IMR-90 (cell line): ENCODE results near the gene MGAT4C. TPM values are rescaled to one million over a fixed set of nuclear protein-coding genes. Genes with fewer than 3 reads are reported as not detected.

ENCODE experiments used
- ATAC-seq: fragments of 200-7000 bp; cut with Tn5 transposase; 2 replicates; pipeline ENCODE4 v1.9.1; 2020; ENCODE audit warnings: low read depth, mild to moderate bottlenecking, moderate library complexity
- BruUV-seq: library from RNA; stranded (reverse); fragments of 400-500 nt; replicated peaks from 2 replicates; lab custom pipeline; 2021; lab: Mats Ljungman, UMichigan
- CTCF ChIA-PET: fragments of 300-600 bp; formaldehyde crosslinking; extraction: SDS; loops from one replicate; lab custom pipeline; 2021; ENCODE audit warnings: antibody characterized with exemption; lab: Yijun Ruan, JAX
- POLR2A ChIA-PET: fragments of 300-600 bp; sonication (Branson Sonifier 250); formaldehyde crosslinking; loops from one replicate; lab custom pipeline; 2022; ENCODE audit warnings: antibody characterized with exemption; ENCODE audit not compliant: unreplicated experiment; lab: Charles Lee
- DNase-seq: peaks from one replicate; pipeline ENCODE4 v3.0.0; 2013
- H2AFZ ChIP-seq: replicated peaks from 2 replicates; pipeline ENCODE3; 2013; ENCODE audit warnings: low read length, mild to moderate bottlenecking; ENCODE audit not compliant: poor library complexity
- H2AK5ac ChIP-seq: 2 replicates; pipeline ENCODE4 v1.6.1; 2013; ENCODE audit warnings: low read depth, low read length, inconsistent platforms
- H2AK9ac ChIP-seq: replicated peaks from 2 replicates; pipeline ENCODE3; 2013; ENCODE audit warnings: mild to moderate bottlenecking, low read depth, low read length, moderate library complexity; ENCODE audit not compliant: poor library complexity
- H2BK120ac ChIP-seq: 2 replicates; pipeline ENCODE4 v1.6.1; 2013; ENCODE audit warnings: low read depth, low read length, inconsistent platforms
- H2BK15ac ChIP-seq: 3 replicates; pipeline ENCODE4 v1.6.1; 2013; ENCODE audit warnings: low read depth, low read length, inconsistent platforms
- H2BK20ac ChIP-seq: 2 replicates; pipeline ENCODE4 v1.6.1; 2013; ENCODE audit warnings: low read depth, mild to moderate bottlenecking, inconsistent platforms, low read length, moderate library complexity
- H2BK5ac ChIP-seq: 2 replicates; pipeline ENCODE4 v1.6.1; 2013; ENCODE audit warnings: mild to moderate bottlenecking, low read depth, low read length, inconsistent platforms; ENCODE audit not compliant: poor library complexity, severe bottlenecking
- H3K14ac ChIP-seq: replicated peaks from 2 replicates; pipeline ENCODE4 v1.6.1; 2013; ENCODE audit warnings: low read depth, low read length, inconsistent platforms
- H3K18ac ChIP-seq: 2 replicates; pipeline ENCODE4 v1.6.1; 2013; ENCODE audit warnings: low read depth, low read length, control low read depth
- H3K23ac ChIP-seq: 2 replicates; pipeline ENCODE4 v1.6.1; 2013; ENCODE audit warnings: low read depth, low read length, inconsistent platforms
- H3K27ac ChIP-seq: 2 replicates; pipeline ENCODE4 v1.5.1; 2013; ENCODE audit warnings: mild to moderate bottlenecking, control low read depth, low read length; ENCODE audit not compliant: insufficient read depth
- H3K27me3 ChIP-seq: 2 replicates; pipeline ENCODE4 v1.6.1; 2013; ENCODE audit warnings: low read length; ENCODE audit not compliant: control insufficient read depth, insufficient read depth
- H3K36me3 ChIP-seq: 2 replicates; pipeline ENCODE4 v1.6.1; 2013; ENCODE audit warnings: low read length, mixed read lengths; ENCODE audit not compliant: control insufficient read depth, insufficient read depth
- H3K4ac ChIP-seq: 2 replicates; pipeline ENCODE4 v1.6.1; 2013; ENCODE audit warnings: low read depth, low read length, inconsistent platforms
- H3K4me1 ChIP-seq: 2 replicates; pipeline ENCODE4 v1.6.1; 2013; ENCODE audit warnings: low read length, mixed read lengths; ENCODE audit not compliant: control insufficient read depth, insufficient read depth
- H3K4me2 ChIP-seq: 2 replicates; pipeline ENCODE4 v1.6.1; 2013; ENCODE audit warnings: low read depth, mild to moderate bottlenecking, control low read depth, low read length, moderate library complexity
- H3K4me3 ChIP-seq: 2 replicates; pipeline ENCODE4 v1.5.1; 2013; ENCODE audit warnings: low read depth, mild to moderate bottlenecking, control low read depth, low read length, moderate library complexity; ENCODE audit not compliant: insufficient read depth
- H3K56ac ChIP-seq: 2 replicates; pipeline ENCODE4 v1.6.1; 2013; ENCODE audit warnings: low read length, inconsistent platforms; ENCODE audit not compliant: insufficient read depth; ENCODE audit errors: extremely low read depth
- H3K79me1 ChIP-seq, 2 experiments: 2 replicates each; pipeline ENCODE4 v1.6.1; 2013; ENCODE audit warnings: low read length in 2 of 2, inconsistent platforms in 1 of 2, low read depth in 1 of 2
- H3K9ac ChIP-seq: 2 replicates; pipeline ENCODE4 v1.6.1; 2013; ENCODE audit warnings: low read depth, low read length, control low read depth
- H3K9me1 ChIP-seq: 2 replicates; pipeline ENCODE4 v1.6.1; 2013; ENCODE audit warnings: low read length, inconsistent platforms; ENCODE audit not compliant: insufficient read depth
- H3K9me3 ChIP-seq: 2 replicates; pipeline ENCODE4 v1.6.1; 2013; ENCODE audit warnings: low read length; ENCODE audit not compliant: control insufficient read depth, insufficient read depth
- H4K20me1 ChIP-seq: 2 replicates; pipeline ENCODE4 v1.6.1; 2013; ENCODE audit warnings: low read length, inconsistent platforms; ENCODE audit not compliant: insufficient read depth
- H4K5ac ChIP-seq: 2 replicates; pipeline ENCODE4 v1.6.1; 2013; ENCODE audit warnings: mild to moderate bottlenecking, low read depth, low read length, control low read depth
- H4K8ac ChIP-seq, 2 experiments: 2 replicates each; pipeline ENCODE4 v1.6.1; 2013; ENCODE audit warnings: low read depth in 2 of 2, low read length in 2 of 2, control low read depth in 1 of 2, inconsistent platforms in 1 of 2
- H4K91ac ChIP-seq: 2 replicates; pipeline ENCODE4 v1.6.1; 2013; ENCODE audit warnings: low read depth, low read length, inconsistent platforms; ENCODE audit not compliant: insufficient read depth
- BHLHE40 ChIP-seq: fragments of 150-350 bp; IDR thresholded peaks from 2 replicates; pipeline ENCODE4 v1.6.1; 2016; ENCODE audit warnings: mild to moderate bottlenecking, low read depth, low read length
- CEBPB ChIP-seq: IDR thresholded peaks from 2 replicates; pipeline ENCODE4 v1.6.1; 2012; ENCODE audit warnings: low read depth, low read length, improper control_type of control experiment
- FOS ChIP-seq: fragments of 150-350 bp; IDR thresholded peaks from 2 replicates; pipeline ENCODE4 v1.6.1; 2016; ENCODE audit warnings: low read depth, low read length
- MAFK ChIP-seq: IDR thresholded peaks from 2 replicates; pipeline ENCODE4 v1.6.1; 2012; ENCODE audit warnings: low read depth, low read length, improper control_type of control experiment
- MAZ ChIP-seq: IDR thresholded peaks from 2 replicates; pipeline ENCODE4 v1.6.1; 2012; ENCODE audit warnings: low read depth, mild to moderate bottlenecking, low read length, improper control_type of control experiment, moderate library complexity, borderline replicate concordance
- MXI1 ChIP-seq: IDR thresholded peaks from 2 replicates; pipeline ENCODE4 v1.6.1; 2012; ENCODE audit warnings: low read depth, mild to moderate bottlenecking, low read length, moderate library complexity, borderline replicate concordance
- NFE2L2 ChIP-seq: fragments of 150-350 bp; IDR thresholded peaks from 2 replicates; pipeline ENCODE4 v1.6.1; 2016; ENCODE audit warnings: low read depth, mild to moderate bottlenecking, low read length
- POLR2A ChIP-seq: IDR thresholded peaks from 2 replicates; pipeline ENCODE4 v1.6.1; 2012; ENCODE audit warnings: mild to moderate bottlenecking, low read depth, low read length
- RAD21 ChIP-seq: IDR thresholded peaks from 2 replicates; pipeline ENCODE4 v1.6.1; 2012; ENCODE audit warnings: low read length, improper control_type of control experiment
- RFX5 ChIP-seq: IDR thresholded peaks from 2 replicates; pipeline ENCODE4 v1.8.0; 2012; ENCODE audit warnings: low read depth, mild to moderate bottlenecking, low read length, moderate library complexity
- SMC3 ChIP-seq: fragments of 150-350 bp; IDR thresholded peaks from 2 replicates; pipeline ENCODE4 v1.6.1; 2016; ENCODE audit warnings: low read depth, mild to moderate bottlenecking, antibody characterized with exemption, low read length, moderate library complexity
- WGBS, 2 experiments: methylation state at CpG; one replicate each; pipeline versions ENCODE4 v1.1.5 to v1.1.7; 2013; ENCODE audit warnings: missing lambda C conversion rate in 2 of 2; ENCODE audit not compliant: insufficient read length in 1 of 2; ENCODE audit errors: extremely low coverage in 2 of 2; 5-methylcytosine and 5-hydroxymethylcytosine counted together
- dilution Hi-C: fragments of 300-500 bp; cut with HindIII; formaldehyde crosslinking; loops from one replicate; pipeline ENCODE4 v1.14.3; 2018; ENCODE audit warnings: low sequenced_read_pairs; ENCODE audit not compliant: unreplicated experiment
- in situ Hi-C: fragments of 300-500 bp; cut with MboI; formaldehyde crosslinking; loops from 3 replicates; pipeline ENCODE4 v1.14.3; 2019; ENCODE audit warnings: low sequenced_read_pairs, inconsistent platforms, mixed read lengths
- intact Hi-C: fragments of 100-400 bp; cut with micrococcal nuclease; formaldehyde crosslinking; loops from 2 replicates; pipeline ENCODE4 v1.10.0; 2022
- polyA plus RNA-seq, 3 experiments: library from polyadenylated mRNA; depleted of rRNA; stranded (reverse); fragments of >200 nt; gene quantifications; 2 replicates each; pipeline ENCODE4 v1.2.3, GENCODE V29; 2012; ENCODE audit warnings: low replicate concordance in 1 of 3
- total RNA-seq: library from RNA; depleted of rRNA; stranded (reverse); fragments of >200 nt; gene quantifications from 2 replicates; pipeline ENCODE4 v1.2.3, GENCODE V29; 2012
- TF ChIP-seq, protein P1 (sequence below): conservative IDR thresholded peaks from 2 replicates; pipeline ENCODE4 v1.5.1; 2012; ENCODE audit warnings: mild to moderate bottlenecking, low read depth, low read length, improper control_type of control experiment
- TF ChIP-seq, protein P2 (sequence below): fragments of 150-350 bp; IDR thresholded peaks from 2 replicates; pipeline ENCODE4 v1.6.1; 2017; ENCODE audit warnings: mild to moderate bottlenecking, antibody characterized with exemption, low read length, low read depth
- TF ChIP-seq, protein P3 (sequence below): fragments of 150-350 bp; IDR thresholded peaks from 2 replicates; pipeline ENCODE4 v1.6.1; 2016; ENCODE audit warnings: low read depth, mild to moderate bottlenecking, low read length, moderate library complexity, borderline replicate concordance

The MGAT4C gene
- total and polyA plus RNA-seq, 2 of the 4 experiments (the other 2 are of a cell fraction), result not detected

DNA sequence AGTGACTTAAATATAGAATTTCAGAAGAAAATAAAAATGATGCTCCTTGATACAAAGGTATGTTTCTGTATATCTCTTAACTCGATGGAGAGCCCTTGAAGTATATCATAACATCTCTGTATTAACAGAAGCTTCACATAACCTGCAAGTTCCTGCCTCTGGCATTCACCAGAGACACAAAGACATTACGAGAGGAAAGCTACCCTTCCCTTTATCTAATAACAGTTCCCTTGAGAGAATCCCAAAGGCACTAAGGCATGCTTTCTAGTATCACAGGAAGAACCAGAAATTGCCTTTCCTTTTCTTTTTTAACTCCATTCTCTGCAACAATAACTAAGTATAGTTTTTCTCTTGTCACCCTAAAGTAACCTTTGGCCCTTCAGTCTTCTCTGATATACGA is 164.5 kb downstream of the MGAT4C start:
- Histone ChIP-seq H3K56ac (no peak overlapping the region), H3K23ac (no peak overlapping the region), H4K91ac (no peak overlapping the region), H3K36me3 (no peaks in the 10 kb centered on the region), H3K4ac (no peak overlapping the region), H4K20me1 (no peaks in the 10 kb centered on the region), H3K9ac (no peak overlapping the region), H3K79me1 (no peaks in the 10 kb centered on the region), H3K9me3 (no peaks in the 10 kb centered on the region), H3K27me3 (no peaks in the 10 kb centered on the region), H3K4me2 (no peak overlapping the region), H3K18ac (no peak overlapping the region), H3K9me1 (no peaks in the 10 kb centered on the region), H2BK20ac (no peak overlapping the region), H3K14ac (no peak overlapping the region), H2BK120ac (no peak overlapping the region), H4K5ac (no peak overlapping the region), H4K8ac (no peak overlapping the region), H2AFZ (no peak overlapping the region), H2AK5ac (no peak overlapping the region), H2BK5ac (no peak overlapping the region), H3K4me1 (no peaks in the 10 kb centered on the region), H3K4me3 (no peak overlapping the region), H2BK15ac (no peak overlapping the region), H2AK9ac (no peak overlapping the region), H3K27ac (no peak overlapping the region)
- ATAC-seq (no peak), DNase-seq (no peak)
- dilution Hi-C loops, result no loop called here
- BruUV-seq, result no TSS peak
- 40% methylated on average over 1 of the region's 3 CpGs; no CpG with 5 or more reads in 1 of the 2 experiments for WGBS, 2 experiments
- intact Hi-C loops, result no loop called here
- in situ Hi-C loops, result no loop called here
- no peak for TF ChIP-seq BHLHE40
- TF ChIP-seq, protein P1, sequence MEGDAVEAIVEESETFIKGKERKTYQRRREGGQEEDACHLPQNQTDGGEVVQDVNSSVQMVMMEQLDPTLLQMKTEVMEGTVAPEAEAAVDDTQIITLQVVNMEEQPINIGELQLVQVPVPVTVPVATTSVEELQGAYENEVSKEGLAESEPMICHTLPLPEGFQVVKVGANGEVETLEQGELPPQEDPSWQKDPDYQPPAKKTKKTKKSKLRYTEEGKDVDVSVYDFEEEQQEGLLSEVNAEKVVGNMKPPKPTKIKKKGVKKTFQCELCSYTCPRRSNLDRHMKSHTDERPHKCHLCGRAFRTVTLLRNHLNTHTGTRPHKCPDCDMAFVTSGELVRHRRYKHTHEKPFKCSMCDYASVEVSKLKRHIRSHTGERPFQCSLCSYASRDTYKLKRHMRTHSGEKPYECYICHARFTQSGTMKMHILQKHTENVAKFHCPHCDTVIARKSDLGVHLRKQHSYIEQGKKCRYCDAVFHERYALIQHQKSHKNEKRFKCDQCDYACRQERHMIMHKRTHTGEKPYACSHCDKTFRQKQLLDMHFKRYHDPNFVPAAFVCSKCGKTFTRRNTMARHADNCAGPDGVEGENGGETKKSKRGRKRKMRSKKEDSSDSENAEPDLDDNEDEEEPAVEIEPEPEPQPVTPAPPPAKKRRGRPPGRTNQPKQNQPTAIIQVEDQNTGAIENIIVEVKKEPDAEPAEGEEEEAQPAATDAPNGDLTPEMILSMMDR, result no peak
- no peak for TF ChIP-seq FOS
- no peak for TF ChIP-seq RAD21
- TF ChIP-seq MXI1, result no peak
- no peak for TF ChIP-seq RFX5
- TF ChIP-seq CEBPB, result no peak
- TF ChIP-seq MAZ, result no peak
- no peak for TF ChIP-seq POLR2A
- TF ChIP-seq, protein P2, sequence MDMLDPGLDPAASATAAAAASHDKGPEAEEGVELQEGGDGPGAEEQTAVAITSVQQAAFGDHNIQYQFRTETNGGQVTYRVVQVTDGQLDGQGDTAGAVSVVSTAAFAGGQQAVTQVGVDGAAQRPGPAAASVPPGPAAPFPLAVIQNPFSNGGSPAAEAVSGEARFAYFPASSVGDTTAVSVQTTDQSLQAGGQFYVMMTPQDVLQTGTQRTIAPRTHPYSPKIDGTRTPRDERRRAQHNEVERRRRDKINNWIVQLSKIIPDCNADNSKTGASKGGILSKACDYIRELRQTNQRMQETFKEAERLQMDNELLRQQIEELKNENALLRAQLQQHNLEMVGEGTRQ, result no peak
- TF ChIP-seq NFE2L2, result no peak
- TF ChIP-seq, protein P3, sequence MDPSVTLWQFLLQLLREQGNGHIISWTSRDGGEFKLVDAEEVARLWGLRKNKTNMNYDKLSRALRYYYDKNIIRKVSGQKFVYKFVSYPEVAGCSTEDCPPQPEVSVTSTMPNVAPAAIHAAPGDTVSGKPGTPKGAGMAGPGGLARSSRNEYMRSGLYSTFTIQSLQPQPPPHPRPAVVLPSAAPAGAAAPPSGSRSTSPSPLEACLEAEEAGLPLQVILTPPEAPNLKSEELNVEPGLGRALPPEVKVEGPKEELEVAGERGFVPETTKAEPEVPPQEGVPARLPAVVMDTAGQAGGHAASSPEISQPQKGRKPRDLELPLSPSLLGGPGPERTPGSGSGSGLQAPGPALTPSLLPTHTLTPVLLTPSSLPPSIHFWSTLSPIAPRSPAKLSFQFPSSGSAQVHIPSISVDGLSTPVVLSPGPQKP, result no peak
- TF ChIP-seq SMC3, result no peak
- TF ChIP-seq MAFK, result no peak
- ChIA-PET CTCF (no interaction called here), POLR2A (no interaction called here)
